ENCODE measurements around the gene MRPS35.

MRPS35 gene

DNA sequence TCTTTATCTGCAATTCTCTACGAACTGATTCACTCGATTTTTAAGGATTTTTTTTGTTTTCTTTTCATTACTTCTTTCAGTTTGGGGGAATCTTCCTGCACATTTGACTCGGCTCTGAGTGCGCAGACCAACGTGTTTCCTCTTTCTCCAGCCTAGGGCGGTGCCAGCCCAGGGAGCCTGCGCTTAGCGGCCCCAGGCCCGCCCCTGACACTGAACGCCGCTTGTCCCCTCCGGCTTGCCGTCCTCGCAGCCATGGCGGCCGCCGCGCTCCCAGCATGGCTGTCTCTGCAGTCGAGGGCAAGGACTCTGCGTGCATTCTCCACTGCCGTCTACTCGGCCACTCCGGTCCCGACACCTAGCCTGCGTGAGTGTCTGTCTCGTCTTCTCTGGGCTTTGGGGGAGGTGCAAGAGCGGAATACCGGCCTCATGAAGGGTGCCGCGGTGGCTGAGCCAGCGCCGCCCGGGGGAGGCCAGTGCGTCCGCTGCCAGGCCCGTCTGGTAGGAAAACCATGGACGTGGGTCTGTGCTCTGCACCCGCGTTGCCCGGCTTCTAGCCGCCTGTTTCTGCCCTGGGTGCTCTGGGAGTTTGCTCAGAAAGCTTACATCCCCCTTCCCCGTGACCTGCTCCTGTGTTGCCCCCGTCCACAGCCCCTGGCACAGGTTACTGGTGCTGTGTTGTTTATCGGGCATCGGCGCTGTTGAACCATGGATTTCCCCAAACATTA is at the start of gene MRPS35:
Gene MRPS35 (plus strand): TSS at position 241 of the 725 bp plus-strand sequence. CDS start 12 bp downstream, at position 253.
- peak; percentile 90 for DNase-seq (ENCODE audit: low spot score)

DNA sequence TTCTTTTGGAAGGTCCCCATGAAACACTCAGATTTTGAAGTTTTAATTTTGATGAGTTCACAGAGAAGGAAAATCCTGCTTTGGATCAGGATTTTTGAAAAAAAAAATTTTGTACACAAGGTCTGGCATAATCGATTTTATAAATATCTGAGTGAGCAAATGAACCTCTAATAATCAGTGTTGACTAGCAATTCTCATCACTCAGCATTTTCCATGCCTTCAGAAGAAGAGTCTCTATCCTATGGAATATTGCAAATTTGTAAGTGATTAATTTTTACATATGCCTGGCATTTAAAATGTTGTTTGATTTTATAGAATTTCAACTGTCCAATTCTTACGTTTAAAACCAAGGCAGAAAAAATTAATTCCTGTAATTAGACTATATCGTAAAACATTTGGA is 44.9 kb upstream of the MRPS35 start:
- DNase-seq (ENCODE audit: low spot score), result no peak

DNA sequence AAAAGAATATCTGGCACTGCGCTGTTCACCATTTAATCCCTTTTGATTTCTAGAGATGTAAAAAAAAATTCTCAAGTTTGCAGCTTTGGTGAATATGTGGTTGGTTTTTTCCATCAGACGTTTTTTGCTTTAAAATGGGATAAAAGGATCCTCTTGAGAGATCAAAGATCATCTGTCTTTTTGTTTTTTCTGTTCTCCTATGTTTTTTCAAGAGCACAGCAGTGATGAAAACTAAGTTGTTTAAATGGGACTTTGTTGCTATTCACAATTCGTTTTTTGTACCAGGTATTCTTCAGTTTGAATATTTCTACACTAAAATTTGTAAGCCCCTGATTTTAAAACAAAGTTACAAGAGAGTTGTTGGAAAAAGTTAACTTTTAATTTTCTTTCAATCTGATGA is 44.1 kb upstream of the MRPS35 start:
- DNase-seq (ENCODE audit: low spot score), result no peak

DNA sequence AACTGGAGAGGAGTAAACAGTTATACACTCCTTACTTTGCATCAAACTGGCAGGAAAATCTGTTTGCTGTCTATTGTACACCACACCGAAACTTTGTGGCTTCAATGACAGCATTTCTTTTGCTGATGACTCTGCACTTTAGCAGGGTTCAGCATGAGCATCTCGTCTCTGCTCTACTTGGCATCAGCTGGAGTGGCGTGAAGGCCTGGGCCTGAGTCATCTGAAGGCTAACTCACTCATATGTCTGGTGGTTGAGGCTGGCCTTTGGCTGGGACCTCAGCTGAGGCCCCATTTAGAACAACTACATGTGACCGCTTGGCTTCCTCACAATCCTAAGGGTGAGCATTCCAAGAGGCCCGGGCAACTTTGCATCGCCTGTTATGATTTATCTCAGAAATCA is 43.1 kb upstream of the MRPS35 start:
- DNase-seq (ENCODE audit: low spot score), result peak; percentile 67

DNA sequence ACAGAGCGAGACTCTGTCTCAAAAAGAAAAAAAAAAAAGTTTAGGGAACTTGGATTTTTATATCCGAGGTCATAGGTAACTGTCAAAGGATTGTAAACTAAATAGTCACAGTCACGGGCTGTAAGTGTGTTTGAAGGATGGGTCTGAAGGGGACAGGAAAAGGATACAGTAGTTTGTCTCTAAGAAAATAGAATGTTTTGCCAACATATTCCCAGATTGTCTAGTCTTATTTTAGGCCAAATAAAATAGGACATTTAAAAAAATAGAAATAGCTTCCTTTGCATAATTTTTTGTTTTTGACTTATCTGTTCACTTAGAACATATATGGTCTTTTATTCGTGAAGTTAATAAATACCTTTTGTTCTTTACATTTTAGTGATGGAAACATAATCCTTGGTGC is 38.6 kb upstream of the MRPS35 start:
- DNase-seq (ENCODE audit: low spot score), result no peak

DNA sequence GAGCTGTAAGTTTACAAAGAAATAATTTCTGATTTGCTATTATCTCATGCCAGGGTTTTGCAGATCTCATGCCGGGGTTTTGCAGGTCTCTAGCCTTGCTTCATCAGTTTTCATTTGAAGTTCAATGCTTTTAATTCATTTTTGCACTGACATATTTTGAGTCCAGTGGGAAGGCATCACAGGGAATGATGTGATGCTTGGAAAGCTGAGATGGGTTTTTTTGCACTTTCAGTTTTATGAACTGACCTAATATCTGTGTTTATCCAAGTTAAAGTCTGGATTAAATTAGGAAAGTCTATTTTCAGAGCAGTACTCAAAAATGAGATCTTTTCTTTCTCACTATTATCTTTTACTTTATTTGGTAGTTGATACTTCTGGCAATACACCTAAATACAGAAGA is 38.0 kb upstream of the MRPS35 start:
- DNase-seq (ENCODE audit: low spot score), result no peak

DNA sequence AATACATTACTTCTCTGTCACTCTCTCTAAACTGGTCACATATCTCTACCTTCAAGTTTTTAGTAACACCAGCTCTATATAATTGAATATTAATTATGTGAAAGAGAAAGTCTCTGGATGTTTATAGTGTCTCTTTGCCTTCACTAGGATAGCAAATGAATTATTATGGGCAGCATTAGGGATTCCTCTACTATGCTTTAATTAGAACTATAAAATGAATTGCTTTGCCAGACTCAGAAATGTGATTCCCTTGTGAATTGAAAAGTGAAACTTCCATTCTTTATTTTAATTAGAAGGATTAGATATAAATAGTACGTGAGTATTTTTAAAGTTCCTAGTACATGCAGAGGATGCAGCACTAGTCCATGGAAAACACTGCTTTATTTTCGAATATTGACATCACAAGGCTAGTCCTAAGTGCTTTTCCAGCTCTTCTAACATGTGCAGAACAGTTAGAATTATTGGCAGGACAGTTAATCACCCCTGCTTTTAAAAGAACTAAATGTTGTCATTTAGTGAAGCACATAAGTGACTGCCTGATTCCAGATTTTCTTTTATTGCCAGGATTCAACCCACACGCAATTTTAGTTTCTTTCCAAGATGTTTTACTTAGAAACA is 37.4 kb upstream of the MRPS35 start:
- no peak for DNase-seq (ENCODE audit: low spot score)

DNA sequence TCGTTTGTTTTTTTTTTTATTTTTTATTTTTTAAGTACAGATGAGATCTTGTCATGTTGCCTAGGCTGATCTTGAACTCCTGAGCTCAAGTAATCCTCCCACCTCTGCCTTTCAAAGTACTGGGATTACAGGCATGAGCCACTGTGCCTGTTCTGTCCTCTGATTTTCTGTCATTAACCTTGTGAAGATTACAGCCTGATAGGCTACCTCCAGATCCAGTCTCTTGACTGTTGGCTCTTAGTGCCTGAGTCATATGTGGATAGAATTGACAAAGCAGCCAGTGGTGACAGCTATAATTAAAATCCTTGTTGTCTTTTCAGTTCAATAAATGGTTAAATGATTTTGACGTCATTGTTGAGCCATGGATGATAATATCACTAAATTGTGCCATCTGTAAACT is 35.6 kb upstream of the MRPS35 start:
- no peak for DNase-seq (ENCODE audit: low spot score)

DNA sequence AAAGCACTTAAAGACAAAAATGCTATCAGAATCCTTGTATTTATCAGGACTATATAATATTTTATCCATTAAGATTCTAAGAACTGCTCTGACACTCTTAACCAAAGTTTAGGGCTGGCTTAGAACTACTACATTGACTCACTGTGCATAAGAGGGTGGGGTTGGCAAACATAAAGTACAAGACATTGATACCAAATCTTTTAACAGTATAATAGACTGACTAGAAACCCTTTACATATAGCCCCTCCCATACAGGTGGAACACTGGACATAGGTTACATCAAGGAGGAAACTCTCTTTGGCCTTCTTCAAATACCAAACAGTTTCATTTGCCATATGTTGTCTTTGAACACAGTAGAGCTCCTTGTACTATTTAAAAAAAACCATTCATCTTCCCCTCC is 30.0 kb upstream of the MRPS35 start:
- DNase-seq (ENCODE audit: low spot score), result no peak

DNA sequence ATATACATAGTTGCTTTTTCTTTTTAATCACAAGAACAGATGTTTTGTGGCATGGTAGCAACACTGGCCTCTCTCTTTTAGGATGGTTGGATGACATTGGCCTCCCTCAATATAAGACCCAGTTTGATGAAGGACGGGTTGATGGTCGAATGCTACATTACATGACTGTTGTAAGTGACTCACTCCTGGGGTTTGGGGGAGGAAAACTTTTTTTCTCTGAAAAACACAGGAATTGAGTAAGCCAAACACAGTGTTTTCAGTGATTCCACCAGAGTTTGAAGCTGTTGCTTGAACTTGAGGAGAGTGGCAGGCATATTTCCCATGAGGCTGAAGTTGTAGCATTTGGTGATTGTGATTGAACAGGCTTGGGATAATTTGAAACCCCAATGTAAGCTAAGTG is 28.1 kb upstream of the MRPS35 start:
- DNase-seq (ENCODE audit: low spot score), result no peak

DNA sequence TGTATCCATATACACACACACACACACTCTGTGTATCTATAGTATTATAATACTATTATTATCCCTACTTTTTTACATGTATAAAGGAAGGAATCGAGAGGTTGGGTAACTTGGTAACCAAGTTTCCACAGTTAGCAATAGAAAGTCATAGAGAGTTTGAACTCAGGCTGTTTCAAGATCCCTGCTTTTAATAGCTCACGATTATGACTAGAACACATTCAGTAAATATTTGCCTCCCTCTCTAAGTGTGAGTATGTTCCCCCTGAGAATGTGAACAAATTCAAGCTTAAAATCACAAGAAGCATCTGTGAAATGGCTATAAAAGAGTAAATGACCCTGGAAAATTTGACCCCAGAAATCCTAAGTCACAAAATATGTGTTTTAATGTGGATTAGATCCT is 25.4 kb upstream of the MRPS35 start:
- DNase-seq (ENCODE audit: low spot score), result no peak

DNA sequence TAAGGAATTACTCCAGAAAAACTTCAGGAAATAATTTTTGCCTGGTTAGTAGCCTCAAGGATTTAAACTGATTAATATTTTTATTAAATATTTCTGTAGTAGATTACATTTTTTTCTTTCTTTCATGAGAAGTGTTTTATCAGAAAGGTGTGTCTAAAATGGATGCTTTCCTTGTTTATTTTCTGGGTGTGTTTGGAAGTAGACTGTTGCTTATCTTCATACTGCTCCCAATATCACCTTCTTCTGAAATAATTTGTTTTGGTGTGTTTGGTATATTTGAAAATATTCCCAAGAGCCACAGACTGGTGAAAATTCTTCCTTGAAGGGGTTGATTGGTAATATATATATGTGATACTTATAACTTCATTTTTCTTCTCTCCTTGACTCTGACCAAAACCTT is 24.5 kb upstream of the MRPS35 start:
- no peak for DNase-seq (ENCODE audit: low spot score)

DNA sequence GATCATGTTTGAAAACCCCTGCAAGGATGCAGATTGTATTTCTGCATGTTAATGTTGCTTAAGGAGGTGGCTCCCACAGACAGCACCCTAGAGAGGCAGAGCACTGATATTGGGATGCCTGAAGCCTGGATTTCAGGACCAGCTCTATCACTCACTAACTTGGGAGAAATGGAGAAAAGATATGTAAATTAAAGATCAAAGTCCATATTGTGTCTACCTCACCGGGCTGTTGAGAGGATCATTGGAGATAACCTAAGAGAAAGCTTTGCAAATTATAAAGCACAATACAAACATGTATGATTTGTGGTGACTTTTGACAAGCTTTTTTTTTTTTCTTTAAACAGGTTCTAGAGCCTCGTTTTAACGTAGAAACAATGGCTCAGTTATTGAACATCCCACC is 22.0 kb upstream of the MRPS35 start:
- DNase-seq (ENCODE audit: low spot score), result no peak

DNA sequence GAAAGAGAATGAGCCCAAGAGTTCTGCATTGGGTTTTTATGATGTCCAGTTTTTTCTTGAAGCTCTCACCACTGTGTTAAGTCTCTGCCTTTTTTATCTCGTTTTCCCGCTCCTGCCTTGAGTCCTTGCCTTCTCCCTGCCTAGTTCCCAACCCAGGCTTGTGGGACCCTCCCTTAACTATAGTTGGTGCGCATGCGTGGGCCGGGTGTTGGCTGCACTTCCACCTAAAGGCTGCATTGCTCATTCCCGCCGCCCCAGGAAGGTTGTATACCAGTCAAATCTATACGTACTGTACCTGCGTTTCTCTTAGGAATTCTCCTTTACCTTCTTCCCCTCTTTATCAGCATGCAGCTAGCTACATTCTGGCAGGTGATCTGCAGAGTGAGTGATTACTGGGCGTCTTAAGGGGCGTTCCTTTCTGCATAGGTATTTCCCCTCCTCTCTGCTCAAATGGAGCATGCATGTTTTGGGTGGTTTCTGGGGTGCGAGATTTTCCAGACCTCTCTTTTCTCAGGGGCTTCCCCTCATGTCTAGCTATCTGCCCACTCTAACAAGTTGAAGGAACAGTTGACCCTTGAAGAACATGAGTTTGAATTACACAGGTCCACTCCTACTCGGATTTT is 21.0 kb upstream of the MRPS35 start:
- DNase-seq (ENCODE audit: low spot score), result no peak

DNA sequence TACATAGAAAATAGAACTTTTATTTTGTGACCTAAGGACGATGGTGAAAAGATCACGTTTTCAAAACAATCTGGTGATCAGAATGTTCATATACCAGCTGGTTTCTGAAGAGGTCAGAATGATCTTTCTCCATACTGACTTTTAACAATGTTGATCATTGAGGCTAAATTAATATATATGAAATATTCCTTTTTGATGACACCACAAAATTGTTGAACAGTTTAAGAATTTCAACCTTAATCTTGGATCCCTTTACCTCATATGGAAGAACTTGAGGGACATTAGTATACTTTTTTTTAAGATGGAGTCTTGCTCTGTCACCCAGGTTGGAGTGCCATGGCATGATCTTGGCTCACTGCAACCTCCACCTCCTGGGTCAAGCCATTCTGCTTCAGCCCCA is 17.2 kb upstream of the MRPS35 start:
- DNase-seq (ENCODE audit: low spot score), result no peak

DNA sequence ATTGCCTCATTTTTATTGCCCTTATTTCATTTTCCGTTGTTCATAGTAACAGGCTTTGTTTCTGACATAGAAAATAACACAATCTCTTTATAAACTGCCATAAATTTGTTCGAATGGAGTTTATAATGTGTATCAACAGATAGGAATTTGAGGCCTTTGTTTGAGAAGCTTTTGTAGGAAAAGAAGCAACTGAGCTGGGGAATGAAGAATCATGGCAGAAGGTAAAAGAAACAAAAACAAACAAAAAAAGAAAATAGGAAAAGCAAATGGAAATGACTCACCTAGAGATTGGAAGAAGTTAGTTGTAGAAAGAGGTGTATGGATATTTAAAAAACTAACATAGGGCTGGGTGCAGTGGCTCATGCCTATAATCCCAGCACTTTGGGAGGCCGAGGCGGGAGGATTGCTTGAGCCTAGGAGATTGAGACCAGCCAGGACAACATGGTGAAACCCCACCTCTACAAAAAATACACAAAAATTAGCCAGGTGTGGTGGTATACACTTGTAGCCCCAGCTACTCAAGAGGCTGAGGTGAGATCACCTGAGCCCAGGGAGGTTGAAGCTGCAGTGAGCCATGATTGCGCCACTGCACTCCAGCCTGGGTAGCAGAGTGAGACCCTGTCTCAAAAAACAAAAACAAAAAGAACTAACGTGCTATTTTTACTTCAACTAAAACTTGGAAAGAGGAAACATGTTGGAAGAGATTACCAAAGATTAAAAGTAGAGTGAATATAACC is 14.9 kb upstream of the MRPS35 start:
- DNase-seq (ENCODE audit: low spot score), result no peak

DNA sequence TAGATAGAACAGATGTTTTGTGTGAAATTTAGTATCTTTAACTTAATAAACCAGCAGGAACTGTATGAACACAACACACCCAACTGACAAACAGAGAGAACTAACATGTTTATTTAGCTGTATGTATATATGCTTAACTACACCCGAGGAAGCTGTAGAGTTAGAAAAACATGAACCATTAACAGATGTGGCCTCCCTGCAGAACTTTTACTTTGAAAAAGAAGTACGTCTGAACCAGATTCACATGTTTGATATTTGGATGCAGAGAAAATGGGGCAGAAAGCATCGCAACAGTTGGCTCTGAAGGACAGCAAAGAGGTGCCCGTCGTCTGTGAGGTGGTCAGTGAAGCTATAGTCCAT is 14.4 kb upstream of the MRPS35 start, which contains the start of gene REP15:
Gene REP15 (plus strand): TSS at position 155 of the 360 bp plus-strand sequence. CDS start 116 bp downstream, at position 271.
- no peak for DNase-seq (ENCODE audit: low spot score)

DNA sequence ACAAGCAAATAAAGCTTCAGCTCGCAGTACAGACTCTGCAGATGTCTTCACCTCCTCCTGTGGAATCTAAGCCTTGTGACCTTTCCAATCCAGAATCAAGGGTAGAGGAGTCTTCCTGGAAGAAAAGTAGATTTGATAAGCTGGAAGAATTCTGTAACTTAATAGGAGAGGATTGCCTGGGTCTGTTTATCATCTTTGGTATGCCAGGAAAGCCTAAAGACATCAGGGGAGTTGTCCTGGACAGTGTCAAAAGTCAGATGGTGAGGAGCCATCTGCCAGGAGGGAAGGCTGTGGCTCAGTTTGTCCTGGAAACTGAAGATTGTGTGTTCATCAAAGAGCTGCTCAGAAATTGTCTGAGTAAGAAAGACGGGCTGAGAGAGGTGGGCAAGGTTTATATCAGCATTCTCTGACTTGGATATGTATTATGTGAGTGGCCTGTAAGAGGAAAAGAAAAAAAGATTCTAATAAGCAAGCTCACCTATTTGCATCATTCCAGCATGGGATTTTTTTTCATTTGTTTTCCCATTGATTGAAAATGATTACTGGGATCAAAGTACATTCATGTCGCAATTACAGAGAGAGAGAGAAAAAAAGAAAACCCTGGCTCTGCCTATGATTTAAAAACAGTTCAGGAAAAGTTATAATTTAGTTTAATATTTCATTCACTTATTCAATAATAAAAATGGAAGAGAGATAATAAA is 13.6 kb upstream of the MRPS35 start:
- DNase-seq (ENCODE audit: low spot score), result no peak

DNA sequence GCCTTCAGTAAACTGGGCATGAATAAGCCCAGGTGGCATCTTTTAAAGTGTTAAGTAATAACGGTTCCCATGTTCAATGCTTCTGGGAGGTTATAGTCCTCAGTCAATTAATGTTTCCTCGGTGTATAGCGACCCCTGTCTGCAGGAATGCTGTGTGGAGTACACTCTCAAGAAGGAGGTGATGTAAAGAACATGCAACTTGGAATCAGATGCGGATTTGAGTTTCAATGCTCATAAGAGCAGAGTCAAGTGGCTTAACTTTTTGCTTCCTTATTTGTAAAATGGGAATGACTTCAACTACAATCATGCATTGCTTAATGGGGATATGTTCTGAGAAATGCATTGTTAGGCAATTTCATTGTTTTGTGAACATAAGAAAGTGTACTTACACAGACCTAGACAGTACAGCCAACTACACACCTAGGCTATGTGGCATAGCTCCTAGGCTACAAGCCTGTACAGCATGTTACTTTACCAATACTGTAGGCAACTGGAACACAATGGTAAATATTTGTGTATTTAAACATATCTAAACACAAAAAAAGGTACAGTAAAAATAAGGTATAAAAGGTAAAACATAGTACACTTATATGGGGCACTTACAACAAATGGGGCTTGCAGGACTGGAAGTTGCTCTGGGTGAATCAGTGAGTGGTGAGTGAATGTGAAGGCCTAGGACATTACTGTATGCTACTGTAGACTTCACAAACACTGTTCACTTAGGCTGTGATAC is 6.7 kb upstream of the MRPS35 start:
- DNase-seq (ENCODE audit: low spot score), result peak; percentile 64

DNA sequence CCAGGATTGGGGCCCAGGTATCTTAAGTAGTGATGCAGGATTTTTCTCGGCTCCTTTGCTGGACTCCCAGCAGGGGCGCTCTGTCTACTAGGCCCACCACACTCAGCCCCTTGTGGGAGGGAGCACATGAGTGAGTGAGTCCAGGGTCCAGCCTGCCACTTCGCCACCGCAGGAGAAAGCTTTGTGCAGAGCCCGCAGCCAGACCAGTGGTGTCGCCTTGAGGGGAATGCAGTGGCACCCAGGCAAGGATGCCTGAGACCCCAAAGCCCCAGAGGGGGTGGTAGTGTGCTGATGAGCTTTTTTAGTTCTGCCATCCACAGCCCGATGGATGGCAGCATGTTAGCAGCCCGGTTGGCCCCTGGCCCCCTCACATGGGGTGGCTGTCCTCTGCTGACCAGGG is 5.4 kb upstream of the MRPS35 start:
- DNase-seq (ENCODE audit: low spot score), result no peak

DNA sequence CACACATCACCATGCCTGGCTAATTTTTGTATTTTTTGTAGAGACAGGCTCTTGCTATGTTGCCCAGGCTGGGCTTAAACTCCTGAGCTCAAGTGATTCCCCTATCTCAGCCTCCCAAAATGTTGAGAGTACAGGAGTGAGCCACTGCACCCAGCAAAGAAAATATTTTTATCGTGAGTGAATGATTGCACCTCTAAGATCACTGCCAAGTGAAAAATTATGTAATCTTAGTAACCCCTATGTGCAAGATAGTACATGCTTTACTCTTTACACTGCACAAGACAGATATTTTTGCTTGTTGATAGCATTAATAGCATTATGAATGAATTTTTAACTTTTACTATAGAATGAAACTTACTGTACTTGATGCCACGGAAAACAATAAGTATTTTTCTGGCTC is 3.4 kb upstream of the MRPS35 start:
- no peak for DNase-seq (ENCODE audit: low spot score)

Data from AG08396 (cell line).